ENCODE data around the gene SMIM23.

DNA sequence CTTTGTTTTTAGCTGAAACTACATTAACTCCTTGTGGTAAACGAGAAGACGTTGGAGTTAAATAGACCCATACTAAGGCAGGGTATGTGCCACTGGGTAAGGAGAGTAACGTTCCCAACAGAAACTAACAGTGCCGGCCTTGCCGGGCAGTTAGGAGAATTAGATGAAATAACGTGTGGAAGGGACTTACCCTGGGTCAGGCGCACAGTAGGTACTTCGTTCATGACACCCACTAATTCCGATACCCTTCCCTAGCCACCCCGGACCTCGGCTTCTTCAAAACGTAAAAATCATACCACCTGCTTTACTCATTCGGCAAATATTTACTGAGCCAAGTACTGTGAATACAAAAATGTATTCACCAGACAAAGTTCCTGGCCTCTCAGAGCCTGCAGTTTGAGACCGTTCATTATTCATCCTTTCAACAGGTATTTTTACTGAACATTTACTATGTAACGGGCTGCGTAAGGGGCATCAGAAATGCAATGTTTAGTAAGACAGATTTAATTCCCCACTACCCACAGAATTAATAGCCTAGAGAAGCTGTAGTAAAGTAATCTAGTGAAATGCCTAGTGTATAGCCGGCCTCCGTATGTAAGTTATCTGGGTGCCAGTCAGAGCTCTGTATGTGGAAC is 3.2 kb upstream of the SMIM23 start:
- TF ChIP-seq, protein P1, sequence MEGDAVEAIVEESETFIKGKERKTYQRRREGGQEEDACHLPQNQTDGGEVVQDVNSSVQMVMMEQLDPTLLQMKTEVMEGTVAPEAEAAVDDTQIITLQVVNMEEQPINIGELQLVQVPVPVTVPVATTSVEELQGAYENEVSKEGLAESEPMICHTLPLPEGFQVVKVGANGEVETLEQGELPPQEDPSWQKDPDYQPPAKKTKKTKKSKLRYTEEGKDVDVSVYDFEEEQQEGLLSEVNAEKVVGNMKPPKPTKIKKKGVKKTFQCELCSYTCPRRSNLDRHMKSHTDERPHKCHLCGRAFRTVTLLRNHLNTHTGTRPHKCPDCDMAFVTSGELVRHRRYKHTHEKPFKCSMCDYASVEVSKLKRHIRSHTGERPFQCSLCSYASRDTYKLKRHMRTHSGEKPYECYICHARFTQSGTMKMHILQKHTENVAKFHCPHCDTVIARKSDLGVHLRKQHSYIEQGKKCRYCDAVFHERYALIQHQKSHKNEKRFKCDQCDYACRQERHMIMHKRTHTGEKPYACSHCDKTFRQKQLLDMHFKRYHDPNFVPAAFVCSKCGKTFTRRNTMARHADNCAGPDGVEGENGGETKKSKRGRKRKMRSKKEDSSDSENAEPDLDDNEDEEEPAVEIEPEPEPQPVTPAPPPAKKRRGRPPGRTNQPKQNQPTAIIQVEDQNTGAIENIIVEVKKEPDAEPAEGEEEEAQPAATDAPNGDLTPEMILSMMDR (conservative IDR thresholded peaks at IDR 0.05 in 1 of 2, IDR thresholded peaks at IDR 0.05 in 1 of 2; ENCODE audit: low read depth in 1 of 2, low read length in 2 of 2): no peak
- TF ChIP-seq EZH2 (IDR thresholded peaks at IDR 0.05; ENCODE audit: low read length, missing control alignments): no peak

All from fibroblast of lung (primary cell).